ENCODE data around the gene SMAD5.

GRCh38 chr5:136222580-136223235, 90.1 kb downstream of the SMAD5 start:
- TF ChIP-seq CTCF (IDR thresholded peaks at IDR 0.05), result no peak
- TF ChIP-seq POLR2A (IDR thresholded peaks at IDR 0.05), result no peak
